Esophagus muscularis mucosa (tissue), 4 donors: ENCODE measurements around the gene MARK2. TPM values are rescaled to one million over a fixed set of nuclear protein-coding genes. Genes with fewer than 3 reads are reported as not detected.

Experiments used
- DNase-seq: peaks from one replicate; pipeline ENCODE4 v3.0.0-alpha.2; 2017; ENCODE audit errors: extremely low spot score
- H3K27ac ChIP-seq, 4 donors: fragments of 200-600 bp; sonication (generic); replicated peaks in 1 of 4; 1 replicate in 3 of 4; 2 replicates in 1 of 4; pipeline ENCODE4 v1.5.1; 2016 to 2019; ENCODE audit warnings: mild to moderate bottlenecking in 1 of 4
- H3K27me3 ChIP-seq, 4 donors: fragments of 200-600 bp; sonication (generic); one replicate each; pipeline versions ENCODE4 v1.5.1 to v1.6.0; 2016 to 2019
- H3K36me3 ChIP-seq, 4 donors: fragments of 200-600 bp; sonication (generic); one replicate each; pipeline ENCODE4 v1.5.1; 2016 to 2019
- H3K4me1 ChIP-seq, 4 donors: fragments of 200-600 bp; sonication (generic); one replicate each; pipeline ENCODE4 v1.5.1; 2016 to 2019
- H3K4me3 ChIP-seq, 4 donors: fragments of 200-600 bp; sonication (generic); 1 replicate in 2 of 4; 2 replicates in 2 of 4; pipeline ENCODE4 v1.5.1; 2016 to 2019; ENCODE audit warnings: mild to moderate bottlenecking in 4 of 4, moderate library complexity in 1 of 4
- H3K9me3 ChIP-seq, 4 donors: fragments of 200-600 bp; sonication (generic); 1 replicate in 3 of 4; 2 replicates in 1 of 4; pipeline ENCODE4 v1.5.1; 2016 to 2019
- EP300 ChIP-seq: sonication (generic); formaldehyde crosslinking; IDR thresholded peaks from one replicate; pipeline ENCODE4 v1.6.1; 2017; ENCODE audit warnings: antibody characterized with exemption
- POLR2A ChIP-seq: fragments of 450-650 bp; IDR thresholded peaks from one replicate; pipeline ENCODE4 v1.6.1; 2017; ENCODE audit warnings: antibody characterized with exemption, moderate library complexity, mild to moderate bottlenecking, low read depth
- POLR2AphosphoS5 ChIP-seq, 2 donors: sonication (generic); formaldehyde crosslinking; IDR thresholded peaks; one replicate each; pipeline ENCODE4 v1.6.1; 2017; ENCODE audit warnings: antibody characterized with exemption in 2 of 2
- WGBS: methylation state at CpG from one replicate; pipeline ENCODE4 v1.1.5; 2018; 5-methylcytosine and 5-hydroxymethylcytosine counted together
- intact Hi-C: fragments of 100-400 bp; cut with DNase I; formaldehyde crosslinking; loops from one replicate; pipeline ENCODE4 v1.15.1; 2023
- total RNA-seq, 4 donors: library from RNA; depleted of rRNA; stranded (reverse); fragments of >200 nt; gene quantifications; one replicate each; pipeline versions ENCODE4 v1.1.0 to v1.2.1, GENCODE V29; 2016
- TF ChIP-seq, protein P1 (sequence below), 3 experiments: fragments of 200-600 bp in 2 of 3; fragments of 450-650 bp in 1 of 3; sonication (generic) in 2 of 3; IDR thresholded peaks; one replicate each; pipeline ENCODE4 v1.5.1; 2017 to 2019; ENCODE audit warnings: antibody characterized with exemption in 3 of 3, mild to moderate bottlenecking in 2 of 3, moderate library complexity in 1 of 3

The MARK2 gene
- total RNA-seq, 4 donors from 2014 or later: 21.5 to 38.1 (median 30.6) TPM

DNA sequence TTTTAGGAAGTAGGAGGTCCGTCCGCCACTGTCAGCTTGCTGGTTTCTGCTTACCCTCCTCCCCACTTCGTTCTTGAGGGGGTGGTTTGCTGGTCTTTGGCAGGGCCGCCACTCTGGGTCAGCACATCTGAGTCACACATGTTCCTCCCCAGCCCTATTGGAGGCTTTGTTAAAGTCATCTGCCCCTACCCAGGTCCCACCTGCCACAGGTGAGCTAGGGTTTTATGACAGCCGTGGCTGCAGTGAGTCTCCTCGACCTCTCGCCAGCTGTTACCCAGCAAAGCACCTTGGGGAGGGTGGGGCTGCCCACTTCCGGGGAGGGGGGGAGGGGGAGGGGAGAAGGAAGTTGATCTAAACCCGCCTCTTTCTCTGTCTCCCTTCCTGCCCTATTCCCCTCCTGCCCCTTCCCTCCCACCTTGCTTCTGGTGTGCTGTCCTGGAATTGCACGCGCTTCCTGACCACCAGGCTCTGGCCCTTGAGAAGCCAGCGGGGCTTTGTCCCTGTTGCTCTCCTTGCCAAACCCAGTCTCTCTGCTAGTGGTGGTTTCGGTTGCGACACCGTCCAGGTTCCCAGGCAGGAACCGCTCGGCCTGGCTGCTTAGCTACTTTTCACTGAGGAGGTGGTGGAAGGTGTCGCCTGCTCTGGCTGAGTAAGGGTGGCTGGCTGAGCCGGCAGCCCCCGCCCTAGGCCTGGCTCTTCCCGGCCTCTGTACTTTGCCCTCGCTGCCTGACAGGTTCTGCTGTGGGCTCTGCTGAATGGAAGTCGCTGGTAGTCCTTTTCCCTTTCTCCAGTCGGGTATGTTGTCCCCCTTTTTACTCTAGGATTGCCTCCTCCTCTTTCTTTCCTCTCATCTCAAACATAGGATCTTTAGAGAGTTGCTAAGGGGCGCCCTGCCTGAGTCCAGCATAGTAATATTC is 49.5 kb downstream of the MARK2 start:
- peak overlapping the region; percentile 30 to 71 (median 42) for H3K27ac ChIP-seq
- H3K27me3 ChIP-seq: no peaks in the 10 kb centered on the region
- no peaks in the 10 kb centered on the region for H3K9me3 ChIP-seq
- intact Hi-C loops: no loop called here
- peak overlapping the region; percentile 34 to 52 (median 37) for H3K4me3 ChIP-seq
- H3K36me3 ChIP-seq: peaks cover 0 to 9% (median 0%) of the 10 kb centered on the region in 4 donors
- H3K4me1 ChIP-seq: peaks cover 32 to 78% (median 49%) of the 10 kb centered on the region in 4 donors
- TF ChIP-seq, protein P1, sequence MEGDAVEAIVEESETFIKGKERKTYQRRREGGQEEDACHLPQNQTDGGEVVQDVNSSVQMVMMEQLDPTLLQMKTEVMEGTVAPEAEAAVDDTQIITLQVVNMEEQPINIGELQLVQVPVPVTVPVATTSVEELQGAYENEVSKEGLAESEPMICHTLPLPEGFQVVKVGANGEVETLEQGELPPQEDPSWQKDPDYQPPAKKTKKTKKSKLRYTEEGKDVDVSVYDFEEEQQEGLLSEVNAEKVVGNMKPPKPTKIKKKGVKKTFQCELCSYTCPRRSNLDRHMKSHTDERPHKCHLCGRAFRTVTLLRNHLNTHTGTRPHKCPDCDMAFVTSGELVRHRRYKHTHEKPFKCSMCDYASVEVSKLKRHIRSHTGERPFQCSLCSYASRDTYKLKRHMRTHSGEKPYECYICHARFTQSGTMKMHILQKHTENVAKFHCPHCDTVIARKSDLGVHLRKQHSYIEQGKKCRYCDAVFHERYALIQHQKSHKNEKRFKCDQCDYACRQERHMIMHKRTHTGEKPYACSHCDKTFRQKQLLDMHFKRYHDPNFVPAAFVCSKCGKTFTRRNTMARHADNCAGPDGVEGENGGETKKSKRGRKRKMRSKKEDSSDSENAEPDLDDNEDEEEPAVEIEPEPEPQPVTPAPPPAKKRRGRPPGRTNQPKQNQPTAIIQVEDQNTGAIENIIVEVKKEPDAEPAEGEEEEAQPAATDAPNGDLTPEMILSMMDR (IDR thresholded peaks at IDR 0.05): no peak
- TF ChIP-seq EP300: no peak
- no peak for TF ChIP-seq POLR2A
- no peak for TF ChIP-seq POLR2AphosphoS5 (IDR thresholded peaks at IDR 0.05)
- DNase-seq: no peak
- 38% methylated on average over 21 of the region's 25 CpGs for WGBS

DNA sequence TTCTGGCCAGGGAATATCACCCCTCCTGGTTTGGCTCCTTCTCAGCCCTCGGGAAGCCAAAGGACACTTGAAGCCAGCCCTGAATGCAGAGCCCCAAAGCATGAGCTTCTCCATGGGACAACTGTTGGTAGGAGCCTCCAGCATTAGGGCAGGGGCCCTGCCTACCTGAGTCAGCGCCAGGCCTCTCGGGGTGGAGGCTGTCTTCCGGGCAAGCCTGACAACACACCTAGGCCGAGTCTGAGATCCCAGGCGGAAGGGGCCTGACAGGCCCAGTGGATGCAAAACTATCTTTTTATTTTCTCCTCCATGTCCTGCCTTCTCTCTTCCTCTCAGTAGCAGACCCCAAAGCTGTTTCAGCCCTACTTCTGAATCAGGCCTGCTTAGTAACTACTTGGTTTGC is 50.4 kb downstream of the MARK2 start:
- TF ChIP-seq, protein P1 (IDR thresholded peaks at IDR 0.05): no peak
- TF ChIP-seq EP300 (no peak), POLR2A (no peak), POLR2AphosphoS5 (IDR thresholded peaks at IDR 0.05) (no peak)
- peaks cover 32 to 70% (median 45%) of the 10 kb centered on the region in 4 donors for H3K4me1 ChIP-seq
- H3K9me3 ChIP-seq: no peaks in the 10 kb centered on the region
- intact Hi-C loops: no loop called here
- H3K27ac ChIP-seq: peak overlapping the region in 2 of 4 donors; percentile 51 to 71
- no peaks in the 10 kb centered on the region for H3K27me3 ChIP-seq
- no peak for DNase-seq
- 95% methylated on average over 6 of the region's 6 CpGs for WGBS
- H3K36me3 ChIP-seq: peaks cover 0 to 9% (median 0%) of the 10 kb centered on the region in 4 donors
- no peak overlapping the region for H3K4me3 ChIP-seq

DNA sequence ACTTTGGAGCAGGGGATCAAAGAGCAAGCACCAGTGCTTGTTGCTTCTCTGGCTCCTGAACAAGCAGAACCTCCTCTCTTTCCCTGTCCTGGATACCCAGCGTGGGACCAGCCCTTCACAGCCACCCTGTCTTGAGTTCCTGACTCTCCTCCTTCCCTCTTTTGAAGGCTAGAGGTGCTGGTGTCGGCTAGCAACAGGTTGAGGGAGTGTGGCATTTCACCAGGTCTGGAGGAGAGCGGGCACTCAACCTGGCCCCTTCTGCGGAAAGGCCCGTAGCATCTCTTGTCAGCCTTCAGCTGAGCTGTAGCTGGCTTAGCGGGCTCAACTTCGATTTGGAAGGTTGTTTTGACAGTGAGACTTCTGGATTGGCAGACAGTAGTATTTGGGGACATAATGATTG is 51.5 kb downstream of the MARK2 start:
- Histone ChIP-seq H3K4me1 (peaks cover 32 to 62% (median 44%) of the 10 kb centered on the region in 4 donors), H3K27ac (no peak overlapping the region)

DNA sequence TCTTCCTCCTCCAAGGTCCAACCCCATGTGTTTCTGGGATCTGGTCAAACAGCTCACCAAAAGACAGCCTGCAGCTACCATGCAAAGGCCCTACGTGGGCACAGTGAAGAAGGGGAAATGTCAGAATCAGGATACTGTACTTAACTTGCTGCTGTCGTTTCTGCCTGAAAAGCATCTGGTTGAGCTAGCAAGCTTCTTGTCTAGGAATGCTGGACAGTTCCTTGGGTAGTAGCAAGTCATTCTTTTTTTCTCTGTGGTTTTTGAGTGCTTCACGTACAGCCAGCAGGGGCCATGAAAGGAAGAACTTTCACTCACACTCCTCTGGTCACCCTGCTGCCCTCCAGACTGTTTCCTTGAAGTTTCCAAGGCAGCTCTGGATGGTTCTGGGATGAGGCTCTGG is 53.3 kb downstream of the MARK2 start:
- H3K9me3 ChIP-seq: no peaks in the 10 kb centered on the region
- no peak overlapping the region for H3K4me3 ChIP-seq
- TF ChIP-seq POLR2A (no peak), EP300 (no peak), POLR2AphosphoS5 (IDR thresholded peaks at IDR 0.05) (no peak)
- TF ChIP-seq, protein P1 (IDR thresholded peaks at IDR 0.05): no peak
- H3K36me3 ChIP-seq: peaks cover 0 to 36% (median 25%) of the 10 kb centered on the region in 4 donors
- intact Hi-C loops: no loop called here
- peaks cover 22 to 61% (median 49%) of the 10 kb centered on the region in 4 donors for H3K4me1 ChIP-seq
- WGBS: 39% methylated on average over 3 of the region's 3 CpGs
- no peak for DNase-seq
- H3K27me3 ChIP-seq: no peaks in the 10 kb centered on the region
- no peak overlapping the region for H3K27ac ChIP-seq

More for the DNA sequence above, 51.5 kb downstream of the MARK2 start:
- no peak for DNase-seq
- intact Hi-C loops: no loop called here
- Histone ChIP-seq H3K27me3 (no peaks in the 10 kb centered on the region), H3K4me3 (no peak overlapping the region), H3K9me3 (no peaks in the 10 kb centered on the region), H3K36me3 (peaks cover 0 to 17% (median 6%) of the 10 kb centered on the region in 4 donors)
- 78% methylated on average over 6 of the region's 7 CpGs for WGBS
- TF ChIP-seq, protein P1 (IDR thresholded peaks at IDR 0.05): no peak
- TF ChIP-seq POLR2A (no peak), EP300 (no peak), POLR2AphosphoS5 (IDR thresholded peaks at IDR 0.05) (no peak)
